Measurements from ENCODE around the gene CTNNA3.
A peak's percentile ranks its signal among the peaks of the same experiment; 100 is the strongest.

CTNNA3 gene

GRCh38 chr10:67664942-67665341, 31.1 kb downstream of the CTNNA3 start:
- DNase-seq, result no peak

- no peak for DNase-seq
Measured at GRCh38 chr10:67663449-67664087, 32.4 kb downstream of the CTNNA3 start.

GRCh38 chr10:67662415-67662814, 33.6 kb downstream of the CTNNA3 start:
- DNase-seq, result no peak

GRCh38 chr10:67659497-67659896, 36.5 kb downstream of the CTNNA3 start:
- DNase-seq, result no peak

- DNase-seq, result no peak
Measured at GRCh38 chr10:67657775-67658174, 38.2 kb downstream of the CTNNA3 start.

DNA sequence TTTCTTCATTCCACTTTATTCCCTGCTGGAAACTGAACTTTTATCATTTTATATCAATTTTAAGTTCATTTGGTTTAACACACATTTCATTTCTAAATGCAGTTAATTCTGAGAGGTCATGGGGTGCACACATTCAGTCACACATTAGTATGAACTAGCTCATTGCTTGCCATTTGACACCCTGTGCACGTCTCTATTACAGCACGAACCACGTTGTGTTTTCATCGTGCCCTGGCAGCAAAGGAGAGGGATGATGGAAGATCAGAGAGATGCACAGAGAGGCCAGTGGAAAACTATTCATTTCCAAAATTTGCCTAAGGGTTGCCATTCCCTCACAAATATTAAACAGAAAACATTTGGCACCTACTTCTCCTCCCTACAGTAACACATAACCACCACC, 45.4 kb downstream of the CTNNA3 start:
- no peak for DNase-seq

- no peak for DNase-seq
Measured at GRCh38 chr10:67648613-67649229, 47.3 kb downstream of the CTNNA3 start.

DNA sequence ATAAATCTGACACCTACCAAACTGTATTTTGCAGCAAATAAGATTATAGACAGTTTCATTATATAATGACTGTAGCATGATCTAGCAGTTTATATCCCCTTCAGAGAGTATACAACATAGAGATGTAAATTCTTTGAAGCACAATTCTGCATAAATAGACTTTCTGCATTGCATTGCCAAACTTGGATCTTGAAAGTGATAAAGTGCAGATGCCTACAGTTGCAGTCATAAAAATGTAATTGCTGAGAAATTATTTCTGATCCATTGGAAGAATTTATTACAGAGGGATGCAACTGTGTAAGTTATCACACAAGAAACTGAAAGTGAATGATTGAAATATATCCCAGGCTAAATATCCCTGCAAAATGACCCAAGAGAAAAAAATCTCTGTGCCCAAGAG, 65.1 kb downstream of the CTNNA3 start:
- no peak for DNase-seq

DNA sequence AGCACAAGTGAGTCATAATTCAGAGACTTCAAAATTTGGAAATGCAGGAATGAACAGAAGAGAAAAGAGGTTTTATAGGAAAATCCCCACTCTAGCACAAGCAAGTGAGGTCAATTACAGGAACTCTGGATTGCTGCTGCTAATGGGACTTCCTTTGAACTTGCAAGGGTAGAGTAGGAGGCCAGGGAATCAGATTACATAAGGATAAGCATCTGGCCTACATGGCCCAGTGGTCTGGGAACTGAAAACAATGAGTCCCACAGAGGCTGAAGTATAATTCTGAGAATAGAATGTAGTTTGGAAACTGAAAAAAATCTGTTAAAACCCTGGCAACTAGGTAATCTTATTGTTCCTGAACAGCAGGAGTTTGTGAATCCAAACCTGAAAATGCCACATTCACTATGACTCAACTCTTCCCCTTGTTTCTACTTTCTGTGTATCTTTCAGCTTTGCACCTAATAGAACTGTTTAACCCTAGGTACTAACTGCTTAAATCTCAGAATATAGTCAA, 66.5 kb downstream of the CTNNA3 start:
- no peak for DNase-seq

- DNase-seq, result no peak
Measured at GRCh38 chr10:67622984-67623383, 73.0 kb downstream of the CTNNA3 start.

DNA sequence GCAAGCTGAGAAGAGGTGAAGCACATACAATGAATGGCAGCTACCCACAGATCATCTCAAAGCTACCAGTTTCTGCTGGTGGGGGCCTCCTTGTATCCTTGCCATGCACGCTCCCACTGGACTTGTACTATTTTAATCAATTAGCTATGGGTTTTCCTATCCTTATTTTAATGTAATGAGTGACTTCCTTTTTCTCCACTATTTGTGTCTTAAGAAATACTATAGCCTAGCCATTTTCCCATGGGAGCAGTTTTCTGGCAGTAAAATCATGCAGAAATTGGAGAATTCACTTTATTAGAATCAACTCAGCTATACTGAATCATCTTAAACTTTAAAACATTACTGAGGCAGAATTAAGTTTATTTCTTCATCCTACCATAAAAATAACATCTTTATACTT, 73.5 kb downstream of the CTNNA3 start:
- DNase-seq, result no peak

- no peak for DNase-seq
Measured at GRCh38 chr10:67621834-67622233, 74.2 kb downstream of the CTNNA3 start.

DNA sequence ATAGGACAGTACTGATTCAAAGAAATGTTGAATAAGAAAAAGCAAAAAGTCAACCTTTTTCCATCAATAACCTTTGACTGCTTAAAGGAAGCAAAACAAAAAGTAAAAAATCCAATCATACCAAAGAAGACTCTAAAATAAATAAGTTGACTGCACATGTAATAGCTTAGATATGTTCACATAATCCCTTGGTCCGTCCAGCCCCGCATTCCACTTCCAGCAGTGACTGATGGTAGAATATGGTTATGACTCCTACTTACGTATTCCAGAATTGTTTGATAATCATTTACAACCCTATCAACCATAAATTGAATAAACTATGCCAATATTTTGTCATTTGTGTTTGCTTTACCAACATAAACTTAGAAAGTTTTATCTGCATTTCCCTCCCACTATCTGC, 77.9 kb downstream of the CTNNA3 start:
- no peak for DNase-seq

DNA sequence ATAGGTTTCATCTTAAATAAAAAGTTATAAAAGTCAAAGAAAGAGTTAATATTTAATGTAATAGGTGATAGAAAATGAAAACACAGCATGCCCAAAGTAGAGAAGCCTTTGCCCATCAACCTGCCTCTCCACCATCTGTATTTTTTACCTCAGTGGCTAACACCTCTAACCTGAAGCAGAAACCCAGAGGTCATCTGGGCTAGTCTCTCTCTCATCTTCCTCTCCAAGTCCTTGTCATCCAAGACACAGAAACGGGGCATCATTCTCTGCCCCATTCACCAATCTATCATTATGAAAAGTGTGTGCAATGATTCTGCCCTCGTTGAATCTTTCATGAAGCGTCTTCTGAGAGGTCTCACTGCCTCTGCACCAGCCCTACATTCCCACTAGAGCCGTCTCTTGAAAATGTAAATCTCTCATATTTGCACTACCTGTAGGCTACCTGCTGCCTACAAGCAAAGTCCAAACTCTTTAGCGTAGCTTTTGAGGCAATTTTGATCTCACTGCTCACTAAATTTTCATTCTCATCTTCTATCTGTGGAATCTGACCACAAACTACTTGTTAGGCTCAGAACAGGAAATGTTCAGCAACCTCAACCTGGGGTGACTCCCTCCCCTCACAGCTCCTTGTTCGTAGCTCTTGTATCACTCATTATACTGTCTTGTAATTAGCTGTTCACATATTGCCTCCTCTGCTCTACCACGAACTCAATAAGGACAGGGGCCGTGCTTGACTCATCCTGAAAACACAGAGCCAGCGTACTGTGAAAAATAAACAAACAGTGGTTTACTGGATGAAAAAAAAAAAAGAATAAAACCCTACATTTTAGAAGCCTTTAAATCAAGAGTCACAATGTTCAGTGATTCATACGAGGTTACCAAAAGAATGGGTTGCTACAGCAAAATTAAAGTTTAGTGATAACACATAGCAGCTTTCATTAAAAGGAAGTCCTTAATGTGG, 83.1 kb downstream of the CTNNA3 start:
- peak; percentile 30 to 36 for DNase-seq

- DNase-seq, result no peak
Measured at GRCh38 chr10:67612176-67612575, 83.8 kb downstream of the CTNNA3 start.

DNA sequence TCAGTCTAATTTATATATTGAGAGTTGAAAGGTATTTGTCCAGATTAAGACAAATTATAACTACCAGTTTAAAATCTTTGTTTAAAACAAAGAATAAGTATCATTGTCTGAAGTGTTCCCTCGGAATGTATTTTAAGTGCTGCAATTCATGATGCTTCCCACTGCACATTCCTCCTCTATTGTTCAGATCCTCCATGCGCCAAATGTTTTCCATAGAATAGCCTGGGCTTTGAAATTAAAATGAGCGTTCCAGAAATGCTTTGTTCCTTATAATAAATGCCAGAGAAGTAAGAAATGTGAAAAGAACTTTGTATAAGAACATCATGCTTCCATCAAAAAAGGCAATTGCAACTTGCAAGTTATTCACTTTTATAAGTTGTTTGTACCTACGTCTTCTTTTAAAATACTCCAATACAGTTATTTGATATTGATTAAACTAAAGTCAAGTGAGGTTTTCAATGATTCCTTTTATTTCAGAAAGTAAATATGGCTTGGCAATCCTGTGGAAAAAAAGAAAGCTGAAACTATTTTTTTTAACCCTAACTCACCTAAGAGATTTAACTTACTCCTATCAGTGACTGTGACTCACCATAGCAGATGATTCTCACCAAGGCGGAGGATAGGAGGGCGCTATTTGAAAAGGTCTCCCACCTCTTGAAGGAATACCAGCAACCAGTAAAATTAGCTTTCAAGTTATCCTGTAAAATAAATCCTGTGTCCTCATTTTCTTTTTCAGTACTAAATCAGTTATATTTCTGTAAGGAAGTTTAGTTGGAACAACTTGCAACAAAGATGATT, 85.8 kb downstream of the CTNNA3 start:
- no peak for DNase-seq

DNA sequence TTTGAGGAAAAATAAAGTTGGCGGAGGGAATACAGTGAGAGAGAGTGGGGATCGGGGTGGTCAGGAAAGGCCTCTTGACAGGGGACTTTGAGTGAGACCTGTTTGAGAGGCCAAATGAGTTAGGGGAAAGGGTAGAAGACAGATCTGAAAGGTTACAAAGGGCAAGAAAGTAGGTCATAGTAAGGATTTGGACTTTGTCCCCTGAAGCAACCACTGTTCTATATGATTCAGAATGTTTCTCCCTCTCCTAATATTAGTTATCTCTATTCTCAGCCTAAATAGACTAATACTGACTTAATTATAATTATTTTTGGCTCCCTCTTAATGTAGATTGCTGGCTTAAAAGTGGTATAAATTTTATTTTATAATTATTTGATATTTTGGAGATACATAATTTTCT, 88.0 kb downstream of the CTNNA3 start:
- no peak for DNase-seq

DNA sequence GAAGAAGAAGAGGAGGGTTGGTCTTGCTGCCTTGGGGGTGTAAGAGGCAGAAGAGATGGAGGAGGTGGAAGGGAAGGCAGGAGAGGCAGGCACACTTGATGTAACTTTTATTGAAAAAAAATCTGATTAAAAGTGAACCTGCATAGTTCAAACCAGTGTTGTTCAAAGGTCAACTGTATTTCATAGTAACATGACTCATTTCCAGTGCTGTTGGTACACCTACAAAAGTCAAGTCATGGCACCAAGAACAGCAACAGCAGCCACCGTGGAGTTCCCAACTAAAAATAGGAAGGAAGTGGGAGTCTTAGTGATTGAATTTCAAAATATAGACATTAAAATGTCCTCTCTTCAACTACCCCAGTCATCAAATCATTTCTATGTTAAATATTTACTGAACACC, 88.5 kb downstream of the CTNNA3 start:
- DNase-seq, result no peak

DNA sequence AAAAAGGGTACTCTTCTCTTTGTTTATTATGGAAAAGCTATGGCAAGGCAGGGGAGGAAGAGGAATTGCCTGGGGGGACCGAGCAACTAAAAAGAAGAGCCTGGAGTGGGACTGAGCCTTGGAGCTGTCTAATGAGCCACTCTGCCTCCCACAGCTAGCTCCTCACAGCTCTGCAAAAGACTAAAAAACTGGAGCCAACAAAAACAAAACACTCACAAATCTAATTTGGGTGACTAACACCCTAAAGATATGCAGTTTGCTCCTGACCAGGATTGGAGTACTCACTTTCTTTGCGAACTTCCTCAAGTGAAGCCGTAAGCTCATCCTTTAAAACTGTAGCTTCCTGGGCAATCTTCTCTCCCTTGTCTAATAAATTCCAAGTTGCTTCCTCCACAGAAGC, 89.4 kb downstream of the CTNNA3 start:
- no peak for DNase-seq

DNA sequence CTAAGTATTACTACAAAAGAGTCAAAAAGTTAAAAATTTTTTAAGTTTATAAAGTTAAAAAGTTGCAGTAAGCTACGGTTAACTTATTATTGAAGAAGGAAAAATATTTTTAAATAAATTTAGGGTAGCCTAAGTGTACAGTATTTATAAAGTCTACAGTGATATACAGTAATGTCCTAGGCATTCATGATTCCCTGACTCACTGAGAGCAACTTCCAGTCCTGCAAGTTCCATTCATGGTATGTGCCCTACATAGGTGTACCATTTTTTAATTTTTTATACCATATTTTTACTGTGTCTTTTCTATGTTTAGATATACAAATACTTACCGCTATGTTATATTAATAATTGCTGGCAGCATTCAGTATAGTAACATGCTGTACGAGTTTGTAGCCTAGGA, 92.3 kb downstream of the CTNNA3 start:
- no peak for DNase-seq

DNA sequence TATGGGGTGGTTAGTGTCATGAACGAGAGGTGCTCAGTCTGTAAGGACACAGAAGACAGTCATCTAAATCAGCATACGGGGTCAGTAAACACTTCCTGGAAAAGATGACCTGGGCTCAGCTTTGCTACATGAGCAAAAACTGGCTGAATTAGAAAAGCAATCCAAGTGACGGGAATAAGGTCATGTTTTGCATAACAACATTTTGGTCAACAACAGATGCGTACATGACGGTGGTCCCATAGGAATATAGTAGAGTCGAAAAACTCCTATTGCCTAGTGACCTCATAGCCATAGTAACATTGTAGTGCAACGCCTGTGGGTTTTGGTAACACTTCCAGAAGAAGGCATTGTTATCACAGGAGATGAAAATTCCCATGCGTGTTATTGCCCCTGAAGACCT, 92.9 kb downstream of the CTNNA3 start:
- DNase-seq, result no peak

GRCh38 chr10:67602268-67602950, 93.6 kb downstream of the CTNNA3 start:
- no peak for DNase-seq
